ENCODE data around the gene ARMC7. TPM values are rescaled to one million over a fixed set of nuclear protein-coding genes. Genes with fewer than 3 reads are reported as not detected.
A peak's percentile ranks its signal among the peaks of the same experiment; 100 is the strongest.

ARMC7 gene
- total and polyA plus RNA-seq, 7 donors = 3.2 to 18.9 (median 7.8) TPM

DNA sequence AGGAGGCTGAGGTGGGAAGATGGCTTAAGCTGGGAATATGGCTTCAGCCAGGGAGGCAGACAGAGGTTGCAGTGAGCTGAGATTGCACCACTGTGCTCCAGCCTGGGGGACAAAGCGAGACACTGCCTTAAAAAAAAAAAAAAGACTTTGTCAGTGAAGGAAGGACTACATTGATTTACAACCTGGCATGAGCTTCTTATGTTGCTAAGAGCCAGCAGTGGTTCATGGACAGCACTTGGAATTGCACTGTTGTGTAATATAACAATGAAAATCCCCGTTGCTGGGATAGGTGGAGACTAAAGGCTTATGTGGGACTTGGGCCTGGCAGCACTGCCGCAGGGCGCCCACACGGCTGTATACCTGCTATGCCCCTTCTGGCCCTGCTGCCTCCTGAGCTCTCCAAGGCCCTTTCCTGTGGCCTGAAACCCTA is 36.1 kb upstream of the ARMC7 start:
- intact Hi-C loops (cut with DNase I) = no loop called here
- TF ChIP-seq EP300 (IDR thresholded peaks at IDR 0.05) (no peak), POLR2A (IDR thresholded peaks at IDR 0.05) (no peak), POLR2AphosphoS5 (IDR thresholded peaks at IDR 0.05) (peak in 3 of 4 donors; percentile 52 to 65 (median 61))
- TF ChIP-seq, protein P1, sequence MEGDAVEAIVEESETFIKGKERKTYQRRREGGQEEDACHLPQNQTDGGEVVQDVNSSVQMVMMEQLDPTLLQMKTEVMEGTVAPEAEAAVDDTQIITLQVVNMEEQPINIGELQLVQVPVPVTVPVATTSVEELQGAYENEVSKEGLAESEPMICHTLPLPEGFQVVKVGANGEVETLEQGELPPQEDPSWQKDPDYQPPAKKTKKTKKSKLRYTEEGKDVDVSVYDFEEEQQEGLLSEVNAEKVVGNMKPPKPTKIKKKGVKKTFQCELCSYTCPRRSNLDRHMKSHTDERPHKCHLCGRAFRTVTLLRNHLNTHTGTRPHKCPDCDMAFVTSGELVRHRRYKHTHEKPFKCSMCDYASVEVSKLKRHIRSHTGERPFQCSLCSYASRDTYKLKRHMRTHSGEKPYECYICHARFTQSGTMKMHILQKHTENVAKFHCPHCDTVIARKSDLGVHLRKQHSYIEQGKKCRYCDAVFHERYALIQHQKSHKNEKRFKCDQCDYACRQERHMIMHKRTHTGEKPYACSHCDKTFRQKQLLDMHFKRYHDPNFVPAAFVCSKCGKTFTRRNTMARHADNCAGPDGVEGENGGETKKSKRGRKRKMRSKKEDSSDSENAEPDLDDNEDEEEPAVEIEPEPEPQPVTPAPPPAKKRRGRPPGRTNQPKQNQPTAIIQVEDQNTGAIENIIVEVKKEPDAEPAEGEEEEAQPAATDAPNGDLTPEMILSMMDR (IDR thresholded peaks at IDR 0.05) = no peak
- WGBS, 2 donors = 18 to 54% methylated on average over 5 of the region's 5 CpGs
- Histone ChIP-seq H3K4me3 (no peak overlapping the region), H3K27ac (peak overlapping the region in 3 of 4 donors; percentile 67 to 78 (median 70)), H3K27me3 (no peaks in the 10 kb centered on the region), H3K4me1 (peaks cover 0 to 36% (median 35%) of the 10 kb centered on the region in 4 donors), H3K9me3 (no peaks in the 10 kb centered on the region), H3K36me3 (no peaks in the 10 kb centered on the region)
- DNase-seq = peak; percentile 80

DNA sequence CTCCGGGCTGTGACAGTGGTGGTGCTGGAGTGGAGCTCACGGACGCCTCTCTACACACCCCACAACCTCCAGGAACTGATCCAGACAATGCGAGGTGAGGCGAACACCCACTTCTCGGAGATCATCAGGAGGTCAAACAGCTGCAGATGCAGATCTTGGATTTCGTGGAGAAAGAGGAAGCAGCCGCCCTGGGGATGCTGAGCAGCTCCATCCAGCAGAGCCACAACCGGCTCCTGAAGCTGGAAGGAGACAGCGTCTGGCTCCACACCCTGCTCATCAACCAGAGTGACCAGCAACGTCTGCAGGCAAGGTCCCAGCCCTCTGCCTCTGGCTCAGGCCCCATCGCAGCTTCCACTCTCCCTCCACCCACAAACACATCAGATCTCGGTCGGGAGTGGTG is 35.2 kb upstream of the ARMC7 start:
- no peak for DNase-seq
- WGBS, 2 donors = 78 to 88% methylated on average over 14 of the region's 14 CpGs
- TF ChIP-seq POLR2AphosphoS5 (IDR thresholded peaks at IDR 0.05) = no peak
- TF ChIP-seq POLR2A (IDR thresholded peaks at IDR 0.05) = no peak
- TF ChIP-seq EP300 (IDR thresholded peaks at IDR 0.05) = no peak
- TF ChIP-seq, protein P1 (IDR thresholded peaks at IDR 0.05) = no peak
- Histone ChIP-seq H3K27ac (peak overlapping the region in 3 of 4 donors; percentile 67 to 78 (median 70)), H3K9me3 (no peaks in the 10 kb centered on the region), H3K4me1 (peaks cover 0 to 36% (median 36%) of the 10 kb centered on the region in 4 donors), H3K27me3 (no peaks in the 10 kb centered on the region), H3K4me3 (no peak overlapping the region), H3K36me3 (no peaks in the 10 kb centered on the region)
- intact Hi-C loops (cut with DNase I) = no loop called here

DNA sequence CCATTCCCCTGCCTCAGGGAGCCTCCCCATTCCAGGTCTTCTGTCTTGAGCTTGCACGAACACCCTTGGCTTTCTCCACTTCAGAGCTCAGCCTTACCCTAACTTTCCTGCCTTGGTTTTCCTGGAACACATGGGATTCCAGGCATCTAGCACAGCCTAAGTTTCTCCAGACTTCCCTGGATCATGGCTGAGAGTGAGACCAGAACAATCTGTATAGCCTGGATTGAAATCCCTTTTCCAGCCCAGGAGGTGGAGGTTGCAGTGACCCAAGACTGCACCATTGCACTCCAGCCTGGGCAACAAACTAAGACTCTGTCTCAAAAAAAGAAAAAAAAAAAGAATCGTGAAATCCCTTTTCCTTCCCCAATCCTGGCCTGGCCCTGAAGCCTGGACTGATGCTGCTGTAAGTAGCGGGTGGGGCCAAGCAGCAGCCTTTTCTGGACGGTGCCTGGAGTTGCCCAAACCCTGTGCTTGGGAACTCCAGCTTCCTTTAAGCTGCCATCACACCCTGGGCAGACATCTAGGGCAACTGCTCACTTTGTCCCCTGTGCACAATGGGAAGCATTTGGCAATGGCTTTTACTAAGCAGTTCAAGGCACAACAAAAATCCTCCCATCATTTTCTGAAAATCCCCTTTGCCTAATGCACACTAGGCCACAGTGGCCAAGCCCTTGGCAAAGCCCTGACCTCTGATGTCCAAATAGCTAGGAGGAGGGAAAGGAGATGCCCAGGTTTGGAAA is 34.0 kb upstream of the ARMC7 start:
- no peak for DNase-seq
- Histone ChIP-seq H3K36me3 (no peaks in the 10 kb centered on the region), H3K4me1 (peaks cover 0 to 36% (median 36%) of the 10 kb centered on the region in 4 donors), H3K9me3 (no peaks in the 10 kb centered on the region), H3K27ac (peak overlapping the region in 3 of 4 donors; percentile 82 to 88 (median 84)), H3K4me3 (no peak overlapping the region), H3K27me3 (no peaks in the 10 kb centered on the region)
- TF ChIP-seq POLR2AphosphoS5 (IDR thresholded peaks at IDR 0.05) (no peak), POLR2A (IDR thresholded peaks at IDR 0.05) (no peak), EP300 (IDR thresholded peaks at IDR 0.05) (no peak)
- TF ChIP-seq, protein P1 (IDR thresholded peaks at IDR 0.05) = no peak
- intact Hi-C loops (cut with DNase I) = no loop called here
- whole genome bisulfite sequencing, 2 donors = 55 to 68% methylated on average over 4 of the region's 4 CpGs

DNA sequence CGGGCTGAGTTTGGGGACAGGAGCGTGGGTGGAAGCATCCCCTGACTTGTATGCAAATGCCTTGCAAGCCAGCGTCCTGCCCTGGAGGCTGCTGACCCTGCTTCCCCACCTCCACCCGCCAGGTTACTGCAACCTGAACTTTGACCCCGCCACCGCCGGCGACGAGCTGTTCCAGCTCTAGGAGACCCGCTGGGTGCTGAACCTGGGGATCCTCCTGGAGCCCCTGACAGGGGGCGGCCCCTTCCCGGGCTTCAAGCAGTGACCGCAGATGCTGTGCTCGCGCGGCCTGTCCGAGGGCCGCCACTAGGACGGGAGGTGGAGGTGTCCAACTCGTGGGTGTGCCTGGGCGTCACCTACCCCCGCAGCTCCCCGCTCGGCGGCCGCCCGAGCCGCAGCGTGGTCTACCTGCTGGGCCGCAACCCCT is 32.7 kb upstream of the ARMC7 start:
- intact Hi-C loops (cut with DNase I) = no loop called here
- Histone ChIP-seq H3K9me3 (no peaks in the 10 kb centered on the region), H3K4me3 (peak overlapping the region; percentile 21 to 55 (median 44)), H3K36me3 (no peaks in the 10 kb centered on the region), H3K27ac (peak overlapping the region; percentile 71 to 88 (median 83)), H3K27me3 (no peaks in the 10 kb centered on the region), H3K4me1 (peaks cover 0 to 36% (median 36%) of the 10 kb centered on the region in 4 donors)
- no peak for DNase-seq
- TF ChIP-seq, protein P1 (IDR thresholded peaks at IDR 0.05) = no peak
- TF ChIP-seq POLR2A (IDR thresholded peaks at IDR 0.05) (no peak), POLR2AphosphoS5 (IDR thresholded peaks at IDR 0.05) (no peak), EP300 (IDR thresholded peaks at IDR 0.05) (no peak)
- WGBS, 2 donors = 14 to 27% methylated on average over 30 of the region's 30 CpGs

Data from sigmoid colon (tissue), 7 donors.